ENCODE data around the gene SIGMAR1.

DNA sequence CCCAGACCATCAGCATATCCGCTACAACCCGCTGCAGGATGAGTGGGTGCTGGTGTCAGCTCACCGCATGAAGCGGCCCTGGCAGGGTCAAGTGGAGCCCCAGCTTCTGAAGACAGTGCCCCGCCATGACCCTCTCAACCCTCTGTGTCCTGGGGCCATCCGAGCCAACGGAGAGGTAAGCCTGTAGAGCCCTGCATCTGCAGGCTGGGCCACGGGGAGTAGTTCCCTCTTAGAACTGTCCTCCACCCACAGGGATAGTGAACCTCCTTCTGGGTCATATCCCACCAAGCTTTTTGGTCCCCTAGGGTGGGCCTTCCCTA is 9.5 kb upstream of the SIGMAR1 start:
- TF ChIP-seq CSDC2 (CRISPR knock-in tag; IDR thresholded peaks at IDR 0.05), result no peak
- no peak for TF ChIP-seq ZC3H10 (CRISPR knock-in tag; IDR thresholded peaks at IDR 0.05)
- TF ChIP-seq ZFP30 (CRISPR knock-in tag; IDR thresholded peaks at IDR 0.05), result no peak
